Measurements from ENCODE around the gene CD8B.

GRCh38 chr2:86790134-86790675 is 71.5 kb downstream of the CD8B start:
- TF ChIP-seq, protein P1, sequence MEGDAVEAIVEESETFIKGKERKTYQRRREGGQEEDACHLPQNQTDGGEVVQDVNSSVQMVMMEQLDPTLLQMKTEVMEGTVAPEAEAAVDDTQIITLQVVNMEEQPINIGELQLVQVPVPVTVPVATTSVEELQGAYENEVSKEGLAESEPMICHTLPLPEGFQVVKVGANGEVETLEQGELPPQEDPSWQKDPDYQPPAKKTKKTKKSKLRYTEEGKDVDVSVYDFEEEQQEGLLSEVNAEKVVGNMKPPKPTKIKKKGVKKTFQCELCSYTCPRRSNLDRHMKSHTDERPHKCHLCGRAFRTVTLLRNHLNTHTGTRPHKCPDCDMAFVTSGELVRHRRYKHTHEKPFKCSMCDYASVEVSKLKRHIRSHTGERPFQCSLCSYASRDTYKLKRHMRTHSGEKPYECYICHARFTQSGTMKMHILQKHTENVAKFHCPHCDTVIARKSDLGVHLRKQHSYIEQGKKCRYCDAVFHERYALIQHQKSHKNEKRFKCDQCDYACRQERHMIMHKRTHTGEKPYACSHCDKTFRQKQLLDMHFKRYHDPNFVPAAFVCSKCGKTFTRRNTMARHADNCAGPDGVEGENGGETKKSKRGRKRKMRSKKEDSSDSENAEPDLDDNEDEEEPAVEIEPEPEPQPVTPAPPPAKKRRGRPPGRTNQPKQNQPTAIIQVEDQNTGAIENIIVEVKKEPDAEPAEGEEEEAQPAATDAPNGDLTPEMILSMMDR (IDR thresholded peaks at IDR 0.05), result no peak
- TF ChIP-seq POLR2A (IDR thresholded peaks at IDR 0.05), result no peak

All from esophagus squamous epithelium (tissue), 4 donors.